HUES6 (cell line): Measurements from ENCODE around the gene GRPEL2.

Source experiments
- H3K27ac ChIP-seq: 2 replicates; pipeline ENCODE4 v1.7.0; 2013; ENCODE audit warnings: low read depth, mild to moderate bottlenecking, low read length, inconsistent platforms
- H3K27me3 ChIP-seq: 2 replicates; pipeline ENCODE4 v1.6.1; 2013; ENCODE audit warnings: low read length; ENCODE audit not compliant: control insufficient read depth, insufficient read depth
- H3K36me3 ChIP-seq: 2 replicates; pipeline ENCODE4 v1.6.1; 2013; ENCODE audit warnings: low read length; ENCODE audit not compliant: control insufficient read depth, insufficient read depth
- H3K4me1 ChIP-seq: 2 replicates; pipeline ENCODE4 v1.6.1; 2013; ENCODE audit warnings: low read length; ENCODE audit not compliant: control insufficient read depth, insufficient read depth
- H3K4me3 ChIP-seq: 2 replicates; pipeline ENCODE4 v1.5.1; 2013; ENCODE audit warnings: low read depth, low read length
- H3K9ac ChIP-seq: one replicate; pipeline ENCODE4 v1.6.1; 2013; ENCODE audit warnings: mild to moderate bottlenecking, low read length
- H3K9me3 ChIP-seq: 2 replicates; pipeline ENCODE4 v1.6.1; 2013; ENCODE audit warnings: low read depth, low read length; ENCODE audit not compliant: control insufficient read depth, insufficient read depth

The GRPEL2 gene

GRCh38 chr5:149401051-149401450 lies 55.8 kb downstream of the GRPEL2 start:
- no peak overlapping the region for H3K4me3 ChIP-seq
- H3K9me3 ChIP-seq, result no peaks in the 10 kb centered on the region
- H3K36me3 ChIP-seq, result no peaks in the 10 kb centered on the region
- no peak overlapping the region for H3K9ac ChIP-seq
- H3K27ac ChIP-seq, result no peak overlapping the region
- peaks cover 23% of the 10 kb centered on the region; the same call in 1 of the 2 replicates for H3K4me1 ChIP-seq
- H3K27me3 ChIP-seq, result no peaks in the 10 kb centered on the region

DNA sequence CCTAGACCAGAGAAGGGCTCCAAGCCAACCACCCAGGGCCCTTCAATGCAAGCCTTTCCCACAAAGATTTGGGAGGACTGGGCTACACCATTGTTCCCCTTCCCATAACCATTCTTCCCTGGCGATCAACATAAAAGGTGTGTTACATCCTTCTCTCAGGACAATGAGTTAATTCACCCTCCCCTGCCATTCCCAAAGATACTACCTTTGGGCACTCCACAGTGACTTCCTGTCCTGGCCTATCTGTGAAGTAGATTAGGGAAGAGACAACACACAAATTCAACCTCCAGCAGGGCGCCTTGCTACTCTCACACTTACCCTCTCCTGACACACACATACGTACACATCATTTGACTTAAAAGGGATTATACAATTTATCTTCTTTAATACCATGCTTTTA lies 57.0 kb downstream of the GRPEL2 start:
- H3K9ac ChIP-seq, result no peak overlapping the region
- no peaks in the 10 kb centered on the region for H3K27me3 ChIP-seq
- H3K36me3 ChIP-seq, result no peaks in the 10 kb centered on the region
- no peaks in the 10 kb centered on the region for H3K9me3 ChIP-seq
- H3K4me1 ChIP-seq, result peaks cover 36% of the 10 kb centered on the region; the same call in 1 of the 2 replicates
- no peak overlapping the region for H3K4me3 ChIP-seq
- no peak overlapping the region for H3K27ac ChIP-seq
